DLD1 (cell line): ENCODE data around the gene USP5.
"Not testable (repeated sequence)": the region's sequence is repeated elsewhere in the genome, so short reads cannot be mapped to it uniquely, and the experiment has no call there.

Experiments used
- in situ Hi-C: cut with HindIII; loops from 2 replicates; pipeline ENCODE4 v1.10.0; 2017; ENCODE audit warnings: low sequenced_read_pairs

Gene USP5

DNA sequence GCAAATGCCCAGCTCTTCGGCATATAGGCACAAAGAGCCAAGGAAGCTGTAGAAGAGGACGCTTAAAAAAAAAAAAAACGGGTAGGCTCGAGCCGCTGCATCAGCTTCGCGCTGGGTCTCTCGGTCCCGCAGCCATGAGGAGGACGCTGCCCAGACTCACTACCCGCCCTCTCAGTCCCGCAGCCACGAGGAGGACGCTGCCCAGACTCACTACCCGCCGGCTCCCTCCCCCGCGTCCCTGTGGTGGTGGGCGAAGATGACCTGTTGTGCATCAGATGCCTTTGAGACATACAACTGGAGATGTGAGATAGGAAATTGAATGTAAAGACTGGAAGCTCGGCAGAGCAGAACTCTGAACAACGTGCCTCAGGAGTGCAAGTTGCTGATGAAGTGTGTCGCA is 32.6 kb downstream of the USP5 start:
- in situ Hi-C loops: no loop called here

DNA sequence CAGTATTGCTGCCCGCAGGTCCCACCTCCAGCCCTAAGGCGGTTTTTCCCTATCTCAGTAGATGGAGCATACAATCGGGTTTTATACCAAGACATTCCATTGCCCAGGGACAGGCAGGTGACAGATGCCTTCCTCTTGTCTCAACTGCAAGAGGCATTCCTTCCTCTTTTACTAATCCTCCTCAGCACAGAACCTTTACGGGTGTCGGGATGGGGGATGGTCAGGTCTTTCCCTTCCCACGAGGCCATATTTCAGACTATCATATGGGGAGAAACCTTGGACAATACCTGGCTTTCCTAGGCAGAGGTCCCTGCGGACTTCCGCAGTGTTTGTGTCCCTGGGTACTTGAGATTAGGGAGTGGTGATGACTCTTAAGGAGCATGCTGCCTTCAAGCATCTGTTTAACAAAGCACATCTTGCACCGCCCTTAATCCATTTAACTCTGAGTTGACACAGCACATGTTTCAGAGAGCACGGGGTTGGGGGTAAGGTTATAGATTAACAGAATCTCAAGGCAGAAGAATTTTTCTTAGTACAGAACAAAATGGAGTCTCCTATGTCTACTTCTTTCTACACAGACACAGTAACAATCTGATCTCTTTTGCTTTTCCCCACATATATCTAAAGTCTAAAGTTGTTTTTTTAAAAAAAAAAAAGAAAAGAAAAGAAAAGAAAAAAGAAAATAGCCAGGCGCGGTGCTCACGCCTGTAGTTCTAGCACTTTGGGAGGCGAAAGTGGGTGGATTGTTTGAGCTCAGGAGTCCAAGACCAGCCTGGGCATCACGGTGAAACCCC is 34.5 kb downstream of the USP5 start:
- in situ Hi-C loops: not testable (repeated sequence)

DNA sequence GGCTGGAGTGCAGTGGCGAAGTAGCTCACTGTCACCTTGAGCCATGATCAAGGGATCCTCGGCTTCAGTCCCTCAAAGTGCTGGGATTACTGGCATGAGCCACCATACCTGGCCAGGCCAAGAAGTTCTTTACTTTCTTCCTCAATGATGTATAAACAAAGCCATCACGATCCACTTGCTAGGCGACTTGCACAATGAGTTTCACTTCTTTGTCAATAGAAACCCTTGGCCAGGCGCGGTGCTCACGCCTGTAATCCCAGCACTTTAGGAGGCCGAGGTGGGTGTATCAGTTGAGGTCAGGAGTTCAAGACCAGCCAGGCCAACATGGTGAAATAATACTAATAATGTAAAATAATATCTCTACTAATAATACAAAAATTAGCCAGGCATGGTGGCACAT is 35.5 kb downstream of the USP5 start:
- in situ Hi-C loops: no loop called here

DNA sequence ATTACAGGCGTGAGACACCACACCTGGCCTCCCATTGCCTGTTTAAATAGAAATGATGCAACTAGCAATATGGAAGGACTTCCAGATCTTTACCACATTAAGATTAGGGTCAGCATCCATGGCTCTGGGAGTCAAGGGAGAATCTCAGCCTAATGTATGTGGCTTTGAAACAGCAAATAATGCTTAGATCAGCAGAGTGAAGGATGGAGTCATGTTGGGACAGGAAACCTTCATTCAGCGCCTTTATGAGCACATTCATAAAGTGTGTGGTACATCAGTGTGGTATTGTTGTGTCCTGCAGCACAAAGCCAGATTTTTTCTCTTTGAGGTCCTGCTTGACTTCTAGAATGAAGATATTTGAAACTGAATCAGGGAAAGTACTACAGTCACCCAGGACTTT is 36.4 kb downstream of the USP5 start:
- in situ Hi-C loops: no loop called here

DNA sequence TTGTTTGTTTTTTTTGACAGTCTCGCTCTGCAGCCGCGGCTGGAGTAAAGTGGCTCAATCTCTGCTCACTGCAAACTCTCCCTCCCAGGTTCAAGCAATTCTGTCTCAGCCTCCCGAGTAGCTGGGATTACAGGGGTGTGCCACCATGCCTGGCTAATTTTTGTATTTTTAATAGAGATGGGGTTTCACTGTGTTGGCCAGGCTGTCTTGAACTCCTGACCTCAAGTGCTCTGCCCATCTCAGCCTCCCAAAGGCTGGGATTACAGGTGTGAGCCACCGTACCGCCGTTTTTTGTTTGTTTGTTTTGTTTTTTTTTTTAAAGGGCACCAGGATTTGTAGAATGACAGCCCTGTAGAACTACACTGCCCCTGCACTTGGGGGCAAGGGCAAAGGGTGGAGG is 36.8 kb downstream of the USP5 start:
- in situ Hi-C loops: not testable (repeated sequence)

DNA sequence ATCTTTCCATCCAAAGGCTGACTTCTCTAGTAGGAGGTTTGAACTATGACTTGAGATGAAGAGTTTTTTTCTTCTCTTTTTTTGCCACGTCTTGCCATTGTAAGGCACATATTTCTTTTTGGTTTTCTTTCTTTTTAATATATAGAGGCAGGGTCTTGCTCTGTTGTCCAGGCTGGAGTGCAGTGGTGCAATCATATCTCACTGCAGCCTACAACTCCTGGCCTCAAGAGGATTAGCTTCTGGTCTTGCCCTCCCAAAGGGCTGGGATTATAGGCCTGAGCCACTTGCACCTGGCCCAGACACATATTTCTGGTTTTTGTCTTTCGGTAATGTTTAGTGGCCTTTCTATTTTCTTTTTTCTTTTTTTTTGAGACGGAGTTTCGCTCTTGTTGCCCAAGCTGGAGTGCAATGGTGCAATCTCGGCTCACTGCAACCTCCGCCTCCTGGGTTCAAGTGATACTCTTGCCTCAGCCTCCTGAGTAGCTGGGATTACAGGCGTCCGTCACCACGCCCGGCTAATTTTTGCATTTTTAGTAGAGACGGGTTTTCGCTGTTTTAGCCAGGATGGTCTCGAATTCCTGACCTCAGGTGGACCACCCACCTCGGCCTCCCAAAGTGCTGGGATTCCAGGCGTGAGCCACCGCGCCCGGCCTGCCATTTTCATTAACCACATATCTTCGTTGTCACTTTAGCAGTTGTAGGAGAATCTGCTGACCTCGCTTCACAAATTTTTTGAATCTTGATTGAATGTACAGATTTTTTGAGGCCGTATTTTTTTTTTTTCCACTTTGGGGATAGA is 38.0 kb downstream of the USP5 start:
- in situ Hi-C loops: not testable (repeated sequence)

DNA sequence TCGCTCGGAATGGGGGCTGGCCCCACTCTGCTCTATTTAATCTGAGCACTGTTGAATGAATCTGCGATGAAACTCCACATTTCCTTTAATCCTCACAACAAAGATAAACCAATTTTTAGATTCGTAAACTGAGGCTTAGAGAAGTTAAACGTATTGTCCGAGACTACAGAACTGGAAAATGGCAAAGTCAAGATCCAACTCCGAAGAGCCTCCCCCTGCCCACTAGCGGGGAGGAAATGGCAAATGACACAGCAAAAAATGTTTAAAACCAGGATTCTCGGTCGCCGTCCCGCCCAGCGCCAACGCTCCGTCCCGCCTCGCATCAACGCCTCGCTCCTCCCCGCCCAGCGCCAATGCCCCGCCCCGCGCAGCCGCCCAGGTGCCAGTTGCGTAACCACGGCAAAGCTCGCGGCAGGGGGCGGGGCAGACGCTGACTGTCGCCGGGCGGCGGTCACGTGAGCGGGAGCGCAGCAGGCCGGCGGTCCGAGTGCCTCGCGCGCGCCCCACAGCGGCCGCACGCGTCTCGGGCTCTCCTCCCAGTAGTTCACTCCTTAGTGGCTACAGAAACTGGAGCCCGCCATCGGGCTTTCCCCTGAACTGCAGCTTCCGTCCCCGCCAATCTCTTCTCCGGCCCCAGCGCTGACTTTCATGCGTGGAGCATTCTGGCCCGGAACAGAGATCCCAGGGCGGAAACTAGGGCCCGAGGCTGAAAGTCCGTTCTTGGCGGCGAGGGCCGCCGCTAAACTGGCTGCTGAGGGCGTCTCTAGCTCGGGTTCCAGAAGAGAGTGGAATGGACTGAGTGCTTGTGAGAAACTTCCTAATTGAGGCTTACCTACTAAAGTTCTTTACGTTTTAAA is 39.1 kb downstream of the USP5 start:
- in situ Hi-C loops: no loop called here

DNA sequence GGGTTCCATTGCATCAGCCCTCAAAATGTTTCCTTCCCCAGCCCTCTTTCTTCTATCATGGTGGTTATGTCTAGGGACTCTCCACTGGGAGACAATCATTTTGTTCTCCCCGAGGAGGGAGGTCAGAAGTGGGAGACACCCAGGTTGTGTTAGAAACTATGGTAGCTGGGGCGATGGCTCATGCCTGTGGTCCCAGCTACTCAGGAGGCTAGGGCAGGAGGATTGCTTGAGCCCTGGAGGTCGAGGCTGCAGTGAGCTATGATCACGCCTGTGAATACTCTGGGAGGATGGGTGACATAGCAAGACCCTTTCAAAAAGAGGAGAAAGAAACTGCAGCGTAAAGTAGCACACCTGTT is 39.7 kb downstream of the USP5 start:
- in situ Hi-C loops: no loop called here

DNA sequence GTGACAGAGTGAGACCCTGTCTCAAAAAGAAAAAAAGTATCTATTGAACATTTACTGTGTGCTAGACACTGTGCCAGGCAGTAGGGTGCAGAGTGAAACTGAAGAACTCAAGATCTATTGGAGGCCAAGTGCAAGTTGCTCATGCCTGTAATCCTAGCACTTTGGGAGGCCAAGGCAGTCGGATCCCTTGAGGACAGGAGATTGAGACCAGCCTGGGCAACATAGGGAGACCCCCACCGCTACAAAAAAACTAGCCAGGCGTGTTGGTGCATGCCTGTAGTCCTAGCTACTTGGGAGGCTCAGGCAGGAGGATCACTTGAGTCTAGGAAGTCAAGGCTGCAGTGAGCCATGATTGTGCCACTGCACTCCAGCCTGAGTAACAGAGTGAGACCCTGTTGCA is 40.7 kb downstream of the USP5 start:
- in situ Hi-C loops: not testable (repeated sequence)

DNA sequence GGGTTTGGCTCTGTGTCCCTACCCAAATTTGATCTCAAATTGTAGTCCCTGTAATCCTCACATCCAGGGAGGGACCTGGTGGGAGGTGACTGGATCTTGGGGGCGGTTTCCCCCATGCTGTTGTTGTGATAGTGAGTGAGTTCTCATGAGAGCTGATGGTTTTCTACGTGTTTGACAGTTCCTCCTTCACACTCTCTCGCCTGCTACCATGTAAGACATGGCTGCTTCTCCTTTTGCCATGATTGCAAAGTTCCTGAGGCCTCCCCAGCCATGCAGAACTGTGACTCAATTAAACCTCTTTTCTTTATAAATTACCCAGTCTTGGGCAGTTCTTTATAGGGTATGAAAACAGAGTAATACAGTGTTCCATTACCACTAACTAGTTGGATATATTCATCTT is 42.4 kb downstream of the USP5 start:
- in situ Hi-C loops: no loop called here

DNA sequence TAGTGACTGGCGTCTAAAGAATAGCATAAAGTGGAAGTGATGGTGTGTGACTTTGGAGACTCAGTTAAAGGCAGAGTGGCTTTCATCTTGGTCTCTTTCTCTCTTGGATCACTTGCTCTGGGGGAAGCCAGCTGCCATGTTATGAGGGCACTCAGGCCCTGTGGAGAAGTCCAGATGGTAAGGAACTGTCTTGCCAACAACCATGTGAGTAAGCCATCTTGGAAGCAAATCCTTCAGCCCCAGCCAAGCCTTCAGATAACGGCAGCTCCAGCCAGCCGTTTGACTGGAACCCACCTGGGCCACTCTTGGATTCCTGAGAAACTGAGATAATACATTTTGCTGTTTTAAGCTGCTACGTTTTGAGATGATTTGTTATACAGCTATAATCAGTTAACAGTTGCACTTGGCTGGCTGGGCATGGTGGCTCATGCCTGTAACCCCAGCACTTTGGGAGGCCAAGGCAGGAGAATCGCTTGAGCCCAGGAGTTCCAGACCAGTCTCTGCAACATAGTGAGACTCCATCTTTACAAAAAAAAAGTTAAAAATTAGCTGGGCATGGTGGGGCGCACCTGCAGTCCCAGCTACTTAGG is 45.0 kb downstream of the USP5 start:
- in situ Hi-C loops: no loop called here

DNA sequence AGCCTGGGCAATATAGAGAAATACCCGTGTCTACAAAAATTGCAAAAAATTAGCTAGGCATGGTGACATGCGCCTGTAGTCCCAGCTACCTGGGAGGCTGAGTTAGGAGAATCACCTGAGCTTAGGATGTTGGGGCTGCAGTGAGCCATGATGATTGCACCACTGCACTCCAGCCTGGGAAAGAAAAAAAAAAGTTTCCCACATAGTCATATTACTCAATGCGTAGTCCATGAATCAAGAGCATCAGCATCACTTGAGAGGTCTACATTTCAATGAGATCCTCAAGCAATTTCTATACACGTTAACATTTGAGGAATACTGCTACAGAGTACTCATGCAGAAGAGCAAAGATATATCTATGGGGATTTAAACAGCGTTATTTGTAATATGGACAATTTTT is 47.5 kb downstream of the USP5 start:
- in situ Hi-C loops: no loop called here

DNA sequence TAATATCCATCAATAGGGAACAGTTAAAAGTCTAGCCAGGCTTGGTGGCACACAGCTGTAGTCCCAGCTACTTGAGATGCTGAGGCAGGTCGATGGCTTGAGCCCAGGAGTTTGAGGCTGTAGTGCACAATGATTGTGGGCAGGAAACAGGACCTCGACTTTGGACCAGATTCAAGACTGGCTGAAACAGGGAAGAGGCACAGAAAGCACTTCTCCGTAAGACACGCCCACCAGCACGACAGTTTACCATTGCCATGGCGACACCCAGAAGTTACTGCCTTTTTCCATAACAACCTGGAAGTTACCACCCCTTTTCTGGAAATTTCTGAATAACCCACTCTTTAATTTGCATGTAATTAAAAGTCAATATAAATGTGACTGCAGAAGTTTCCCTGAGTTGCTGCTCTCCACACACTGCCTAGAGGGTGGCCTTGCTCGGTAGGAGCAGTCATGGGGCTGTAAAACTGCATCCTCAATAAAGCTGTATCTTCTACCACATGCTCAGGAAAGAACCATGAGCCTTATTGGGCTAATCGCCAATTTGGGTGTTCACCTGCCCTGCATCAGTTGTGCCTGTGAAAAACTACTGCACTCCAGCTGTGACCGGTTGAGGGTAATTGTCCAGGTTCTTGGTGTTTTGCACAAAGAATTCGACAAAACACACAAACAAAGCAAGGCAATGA is 48.0 kb downstream of the USP5 start:
- in situ Hi-C loops: no loop called here

DNA sequence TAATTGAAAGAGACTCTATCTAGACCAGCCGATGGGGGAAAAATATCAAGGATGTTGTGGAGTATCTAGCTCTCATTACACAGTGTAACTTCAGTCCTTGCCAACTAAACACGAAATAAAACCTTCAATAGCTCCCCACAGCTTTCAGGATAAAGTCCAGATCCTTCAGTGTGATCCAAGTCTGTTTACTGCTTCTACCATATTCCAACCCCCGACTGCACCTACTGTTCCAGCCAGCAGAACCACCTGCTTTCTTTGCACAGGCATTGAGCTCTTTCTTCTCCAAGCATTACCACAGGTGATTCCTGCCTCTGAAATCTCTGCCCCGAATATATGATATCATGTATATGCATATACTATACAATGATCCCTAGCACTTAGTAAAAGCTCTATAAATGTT is 50.5 kb downstream of the USP5 start:
- in situ Hi-C loops: no loop called here

DNA sequence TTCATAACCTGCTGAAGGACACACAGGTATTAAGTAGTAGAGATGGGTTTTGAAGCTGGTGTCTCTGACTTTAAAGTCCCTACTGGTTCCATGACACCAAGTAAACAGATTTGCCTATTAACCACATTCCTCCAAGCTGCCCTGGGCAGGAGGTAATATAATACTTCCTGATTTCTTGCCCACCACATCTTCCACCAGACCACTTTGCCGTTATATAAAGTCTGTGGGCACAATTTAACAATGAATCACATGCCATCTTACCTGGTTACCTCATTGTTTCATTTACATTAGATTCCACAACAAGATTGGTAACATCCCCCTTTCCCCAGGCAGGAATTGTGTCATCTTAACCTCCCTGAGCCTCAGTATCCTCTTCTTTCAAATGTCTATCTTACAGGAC is 51.8 kb downstream of the USP5 start:
- in situ Hi-C loops: no loop called here

DNA sequence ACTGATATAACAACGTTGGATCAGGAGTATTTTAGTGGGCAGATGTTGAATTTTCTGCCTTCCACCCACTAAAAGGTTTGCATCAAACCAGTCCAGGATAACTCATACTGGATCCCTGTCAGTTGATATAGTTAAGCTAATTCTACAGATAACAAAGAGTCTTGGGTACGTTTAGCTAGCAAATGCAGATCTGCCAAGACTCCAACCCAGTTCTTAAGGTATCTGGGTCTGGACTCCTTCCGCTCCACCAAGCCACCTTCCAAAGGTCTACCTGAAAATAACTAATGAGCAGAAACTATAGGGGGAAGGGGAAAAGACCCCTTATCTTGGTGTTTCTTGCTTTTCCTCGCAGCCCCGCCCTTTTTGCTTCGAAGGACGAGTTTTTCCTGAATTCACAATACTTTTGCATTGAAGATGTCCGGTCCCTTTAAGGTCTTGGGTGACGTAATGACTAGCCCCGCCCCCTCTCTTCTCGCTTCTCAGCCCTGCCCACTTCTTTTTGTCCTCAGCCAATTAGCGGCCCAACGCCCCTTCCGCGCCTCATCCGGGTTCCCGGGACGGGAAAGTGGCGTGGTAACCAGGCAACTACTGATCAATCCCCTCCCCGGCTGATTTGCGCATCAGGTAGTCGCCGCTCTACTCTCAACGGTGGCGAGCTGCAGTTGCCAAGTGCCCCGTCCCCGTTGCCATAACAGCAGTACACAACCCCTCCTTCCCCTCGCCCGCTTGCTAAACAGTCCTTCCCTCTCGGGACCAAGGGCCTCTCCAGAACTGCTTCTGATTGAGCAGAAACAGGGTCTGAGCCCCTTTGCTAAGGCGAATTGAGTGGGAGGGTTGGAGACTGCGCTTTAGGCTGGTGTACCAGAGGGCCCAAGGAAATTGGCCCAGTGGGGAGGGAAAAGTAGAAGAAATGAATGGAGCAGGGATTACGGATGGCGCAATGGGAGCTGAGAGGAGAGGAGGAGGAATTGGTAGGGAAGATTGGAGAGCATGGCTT is 52.6 kb downstream of the USP5 start, which contains the start of gene LRRC23:
Gene LRRC23 (plus strand): TSS at position 543 of the 997 bp plus-strand sequence. CDS start 812 bp downstream, outside the sequence.
- in situ Hi-C loops: no loop called here

DNA sequence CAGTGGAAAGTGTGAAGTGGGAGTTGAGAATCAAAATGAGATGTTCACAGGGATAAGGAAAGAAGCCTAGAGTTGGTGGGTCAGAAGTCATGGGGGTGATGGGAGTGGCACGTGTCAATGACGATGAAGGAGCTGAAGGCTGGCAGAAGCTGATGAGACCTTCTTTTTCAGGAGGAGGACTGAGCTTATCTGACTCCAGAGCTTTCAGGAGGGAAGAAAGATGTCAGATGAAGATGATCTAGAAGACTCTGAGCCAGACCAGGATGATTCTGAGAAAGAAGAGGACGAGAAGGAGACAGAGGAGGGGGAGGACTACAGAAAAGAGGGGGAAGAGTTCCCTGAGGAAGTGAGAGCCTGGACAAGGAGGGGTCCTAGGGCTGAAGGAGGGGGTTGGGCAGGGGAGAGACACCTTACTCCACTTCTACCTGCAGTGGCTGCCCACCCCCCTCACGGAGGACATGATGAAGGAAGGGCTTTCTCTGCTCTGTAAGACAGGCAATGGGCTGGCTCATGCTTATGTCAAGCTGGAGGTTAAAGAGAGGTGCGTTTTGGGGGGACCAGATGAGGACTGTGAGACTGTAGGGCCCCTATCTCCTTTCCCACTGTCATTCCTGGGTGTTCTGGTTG is 53.6 kb downstream of the USP5 start:
- in situ Hi-C loops: no loop called here

DNA sequence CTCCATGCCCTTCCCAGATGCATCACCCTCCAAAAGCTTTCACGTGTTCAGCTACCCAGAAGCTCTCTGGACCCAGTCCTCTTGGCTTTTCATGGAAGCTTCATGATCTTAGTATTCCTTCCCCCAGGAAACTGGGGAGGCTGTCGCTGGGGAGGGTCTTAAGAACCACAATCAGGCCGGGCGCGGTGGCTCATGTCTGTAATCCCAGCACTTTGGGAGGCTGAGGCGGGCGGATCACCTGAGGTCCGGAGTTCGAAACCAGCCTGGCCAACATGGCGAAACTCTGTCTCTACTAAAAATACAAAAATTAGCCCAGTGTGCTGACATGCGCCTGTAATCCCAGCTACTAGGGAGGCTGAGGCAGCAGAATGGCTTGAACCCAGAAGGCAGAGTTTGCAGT is 56.2 kb downstream of the USP5 start:
- in situ Hi-C loops: not testable (repeated sequence)
